Loucy (cell line): ENCODE results near the gene PRKCE.

Source experiments
- H2AFZ ChIP-seq: fragments of 200-600 bp; sonication (generic); 2 replicates; pipeline ENCODE4 v1.6.0; 2016; ENCODE audit warnings: antibody characterized with exemption, mild to moderate bottlenecking, low read length, moderate library complexity
- H3F3A ChIP-seq: fragments of 200-600 bp; 2 replicates; pipeline ENCODE4 v1.6.0; 2016; ENCODE audit warnings: antibody characterized with exemption, low read depth, mild to moderate bottlenecking
- H3K27me3 ChIP-seq: fragments of 200-600 bp; sonication (generic); 2 replicates; pipeline ENCODE4 v1.6.1; 2014; ENCODE audit warnings: low read length, mild to moderate bottlenecking; ENCODE audit not compliant: insufficient read depth, poor library complexity, severe bottlenecking
- H3K36me3 ChIP-seq: fragments of 200-600 bp; sonication (generic); 2 replicates; pipeline ENCODE4 v1.6.1; 2016; ENCODE audit warnings: low read length; ENCODE audit not compliant: insufficient read depth
- H3K4me1 ChIP-seq: fragments of 200-600 bp; sonication (generic); 2 replicates; pipeline ENCODE4 v1.5.1; 2014; ENCODE audit warnings: low read length, mild to moderate bottlenecking; ENCODE audit not compliant: insufficient read depth, poor library complexity, severe bottlenecking
- H3K4me2 ChIP-seq: fragments of 200-600 bp; sonication (generic); 2 replicates; pipeline ENCODE4 v1.6.0; 2014; ENCODE audit warnings: antibody characterized with exemption, low read length, low read depth, mild to moderate bottlenecking; ENCODE audit not compliant: poor library complexity, severe bottlenecking
- H3K4me3 ChIP-seq: fragments of 200-600 bp; sonication (generic); 2 replicates; pipeline ENCODE4 v1.5.1; 2014; ENCODE audit warnings: low read length, mild to moderate bottlenecking, mixed read lengths; ENCODE audit not compliant: poor library complexity, severe bottlenecking
- H3K79me2 ChIP-seq: fragments of 200-600 bp; sonication (generic); 2 replicates; pipeline ENCODE4 v1.6.1; 2014; ENCODE audit warnings: low read length; ENCODE audit not compliant: insufficient read depth
- H3K9ac ChIP-seq: fragments of 200-600 bp; sonication (generic); 2 replicates; pipeline ENCODE4 v1.6.0; 2014; ENCODE audit warnings: mild to moderate bottlenecking, low read depth, low read length, moderate library complexity; ENCODE audit not compliant: poor library complexity, severe bottlenecking
- H3K9me2 ChIP-seq: fragments of 200-600 bp; sonication (generic); replicated peaks from 2 replicates; pipeline ENCODE4 v1.6.1; 2016; ENCODE audit warnings: low read depth, low read length, mixed read lengths
- H3K9me3 ChIP-seq: fragments of 200-600 bp; sonication (generic); 2 replicates; pipeline ENCODE4 v1.6.1; 2014; ENCODE audit warnings: mild to moderate bottlenecking, antibody characterized with exemption, low read length, low read depth; ENCODE audit not compliant: insufficient read depth
- H4K20me1 ChIP-seq: fragments of 200-600 bp; sonication (generic); 2 replicates; pipeline ENCODE4 v1.6.0; 2014; ENCODE audit warnings: antibody characterized with exemption, low read length, mild to moderate bottlenecking; ENCODE audit not compliant: insufficient read depth, poor library complexity, severe bottlenecking
- CTCF ChIP-seq: fragments of 200-600 bp; sonication (generic); conservative IDR thresholded peaks from 2 replicates; pipeline ENCODE4 v1.5.1; 2014; ENCODE audit warnings: mild to moderate bottlenecking, antibody characterized with exemption, low read length
- EZH2phosphoT487 ChIP-seq: fragments of 200-600 bp; IDR thresholded peaks from 2 replicates; pipeline ENCODE4 v1.6.1; 2018; ENCODE audit warnings: antibody characterized with exemption, mild to moderate bottlenecking, moderate library complexity, borderline replicate concordance

PRKCE gene

DNA sequence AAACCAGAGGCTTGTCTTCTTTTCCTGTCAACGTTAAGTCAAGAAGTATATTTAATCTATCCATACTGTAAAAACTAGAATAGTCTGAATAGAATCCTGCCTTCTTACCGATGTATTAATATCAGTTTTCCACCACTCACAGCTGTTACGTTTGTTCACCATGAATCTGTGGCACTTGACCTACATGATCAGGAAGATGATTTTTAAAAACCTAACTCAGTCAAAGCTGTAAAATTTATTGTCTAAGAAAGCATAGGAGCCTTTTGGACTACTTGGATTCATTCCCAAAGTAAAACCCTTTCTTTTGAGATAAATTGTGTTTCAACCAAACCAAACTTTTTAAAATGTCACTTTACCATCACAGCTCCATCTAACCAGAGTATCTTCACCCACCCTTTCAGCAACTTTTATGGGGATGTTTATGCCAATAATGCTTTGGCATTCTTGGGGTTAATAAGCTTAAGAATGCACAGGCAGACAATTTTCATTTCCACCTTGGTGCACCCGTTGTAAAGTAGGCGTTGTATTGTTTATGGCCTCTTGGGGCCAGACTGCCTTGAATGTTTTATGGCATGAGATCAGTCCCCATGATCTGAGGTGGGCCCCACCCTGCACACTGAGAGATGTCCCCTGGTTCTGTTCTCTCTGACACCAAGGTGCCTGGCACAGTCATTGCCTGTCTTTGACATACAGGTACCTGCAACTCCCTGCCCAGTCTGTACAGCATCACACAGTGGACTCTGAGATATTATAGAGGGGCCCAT is 469.5 kb downstream of the PRKCE start:
- H3K9me2 ChIP-seq = no peaks in the 10 kb centered on the region
- peaks cover 29% of the 10 kb centered on the region for H3K4me1 ChIP-seq
- H3K36me3 ChIP-seq = no peaks in the 10 kb centered on the region
- no peak for TF ChIP-seq EZH2phosphoT487
- TF ChIP-seq CTCF = no peak; the same call in 1 of the 2 replicates
- H2AFZ ChIP-seq = no peak overlapping the region
- no peak overlapping the region for H3K4me3 ChIP-seq
- no peaks in the 10 kb centered on the region for H3K79me2 ChIP-seq
- no peaks in the 10 kb centered on the region for H3F3A ChIP-seq
- H3K9me3 ChIP-seq = no peaks in the 10 kb centered on the region
- H3K4me2 ChIP-seq = peak overlapping the region; percentile 43
- no peak overlapping the region for H3K9ac ChIP-seq
- no peaks in the 10 kb centered on the region for H3K27me3 ChIP-seq
- H4K20me1 ChIP-seq = no peaks in the 10 kb centered on the region

GRCh38 chr2:46122318-46122976 is 471.0 kb downstream of the PRKCE start:
- no peak overlapping the region for H2AFZ ChIP-seq
- H3K4me2 ChIP-seq = peak overlapping the region; percentile 25
- H3K4me1 ChIP-seq = peaks cover 29% of the 10 kb centered on the region
- no peak overlapping the region for H3K4me3 ChIP-seq
- H3K27me3 ChIP-seq = no peaks in the 10 kb centered on the region
- no peaks in the 10 kb centered on the region for H3K36me3 ChIP-seq
- H4K20me1 ChIP-seq = no peaks in the 10 kb centered on the region
- no peaks in the 10 kb centered on the region for H3F3A ChIP-seq
- no peaks in the 10 kb centered on the region for H3K9me2 ChIP-seq
- no peaks in the 10 kb centered on the region for H3K79me2 ChIP-seq
- H3K9ac ChIP-seq = no peak overlapping the region
- TF ChIP-seq CTCF = no peak
- no peak for TF ChIP-seq EZH2phosphoT487
- H3K9me3 ChIP-seq = no peaks in the 10 kb centered on the region

DNA sequence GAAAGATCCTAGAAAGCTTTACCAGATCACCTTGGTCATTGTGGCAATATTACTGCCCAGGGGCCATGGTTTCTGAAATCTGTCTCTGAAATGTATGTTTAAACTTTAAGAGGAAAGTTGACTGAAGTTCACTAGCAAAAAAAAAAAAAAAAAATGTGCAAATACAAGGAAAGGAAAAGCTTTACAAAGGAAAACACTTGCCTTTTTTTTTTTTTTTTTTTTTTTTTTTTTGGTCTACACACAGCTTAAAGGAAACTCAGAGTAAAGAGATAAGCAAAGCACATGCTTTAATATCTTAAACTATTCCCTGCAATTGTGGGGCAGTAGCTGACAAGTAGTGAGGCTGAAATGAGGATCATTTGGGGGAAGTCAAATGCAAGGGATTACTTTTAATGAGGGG is 471.5 kb downstream of the PRKCE start:
- no peaks in the 10 kb centered on the region for H3F3A ChIP-seq
- H3K27me3 ChIP-seq = no peaks in the 10 kb centered on the region
- H3K36me3 ChIP-seq = no peaks in the 10 kb centered on the region
- H3K4me1 ChIP-seq = peaks cover 29% of the 10 kb centered on the region
- H3K79me2 ChIP-seq = no peaks in the 10 kb centered on the region
- TF ChIP-seq EZH2phosphoT487 = no peak
- TF ChIP-seq CTCF = no peak
- H2AFZ ChIP-seq = no peak overlapping the region
- no peak overlapping the region for H3K9ac ChIP-seq
- no peaks in the 10 kb centered on the region for H3K9me3 ChIP-seq
- H3K4me3 ChIP-seq = no peak overlapping the region
- peak overlapping the region; percentile 27 for H3K4me2 ChIP-seq
- H4K20me1 ChIP-seq = no peaks in the 10 kb centered on the region
- no peaks in the 10 kb centered on the region for H3K9me2 ChIP-seq
